NT2/D1 (cell line): ENCODE results near the gene DUS2.

ENCODE experiments used
- DNase-seq: peaks from one replicate; pipeline ENCODE4 v3.0.0-alpha.2; 2011; ENCODE audit warnings: low read depth, low spot score
- H3K27me3 ChIP-seq: 2 replicates; pipeline ENCODE4 v1.6.0; 2011; ENCODE audit warnings: mild to moderate bottlenecking; ENCODE audit not compliant: insufficient read length, insufficient read depth
- H3K36me3 ChIP-seq: 2 replicates; pipeline ENCODE4 v1.6.1; 2011; ENCODE audit warnings: mild to moderate bottlenecking, low read length, mixed read lengths; ENCODE audit not compliant: insufficient read depth, insufficient read length
- H3K4me1 ChIP-seq: 2 replicates; pipeline ENCODE4 v1.5.1; 2011; ENCODE audit not compliant: insufficient read depth, insufficient read length
- H3K4me3 ChIP-seq: 2 replicates; pipeline ENCODE4 v1.5.1; 2011; ENCODE audit warnings: low read depth; ENCODE audit not compliant: insufficient read length
- H3K9ac ChIP-seq: 2 replicates; pipeline ENCODE4 v1.6.0; 2011; ENCODE audit warnings: low read depth; ENCODE audit not compliant: insufficient read length
- H3K9me3 ChIP-seq: 2 replicates; pipeline ENCODE4 v1.5.1; 2011; ENCODE audit warnings: mild to moderate bottlenecking, low read length; ENCODE audit not compliant: insufficient read depth
- SUZ12 ChIP-seq: IDR thresholded peaks from 2 replicates; pipeline ENCODE4 v1.6.1; 2011; ENCODE audit not compliant: insufficient read length, insufficient read depth; ENCODE audit errors: extremely low read depth
- YY1 ChIP-seq: IDR thresholded peaks from 2 replicates; pipeline ENCODE4 v1.6.1; 2011; ENCODE audit not compliant: insufficient read length, insufficient read depth
- ZNF274 ChIP-seq: IDR thresholded peaks from 2 replicates; pipeline ENCODE4 v1.6.1; 2011; ENCODE audit warnings: mild to moderate bottlenecking, low read depth, low read length

DUS2 gene

DNA sequence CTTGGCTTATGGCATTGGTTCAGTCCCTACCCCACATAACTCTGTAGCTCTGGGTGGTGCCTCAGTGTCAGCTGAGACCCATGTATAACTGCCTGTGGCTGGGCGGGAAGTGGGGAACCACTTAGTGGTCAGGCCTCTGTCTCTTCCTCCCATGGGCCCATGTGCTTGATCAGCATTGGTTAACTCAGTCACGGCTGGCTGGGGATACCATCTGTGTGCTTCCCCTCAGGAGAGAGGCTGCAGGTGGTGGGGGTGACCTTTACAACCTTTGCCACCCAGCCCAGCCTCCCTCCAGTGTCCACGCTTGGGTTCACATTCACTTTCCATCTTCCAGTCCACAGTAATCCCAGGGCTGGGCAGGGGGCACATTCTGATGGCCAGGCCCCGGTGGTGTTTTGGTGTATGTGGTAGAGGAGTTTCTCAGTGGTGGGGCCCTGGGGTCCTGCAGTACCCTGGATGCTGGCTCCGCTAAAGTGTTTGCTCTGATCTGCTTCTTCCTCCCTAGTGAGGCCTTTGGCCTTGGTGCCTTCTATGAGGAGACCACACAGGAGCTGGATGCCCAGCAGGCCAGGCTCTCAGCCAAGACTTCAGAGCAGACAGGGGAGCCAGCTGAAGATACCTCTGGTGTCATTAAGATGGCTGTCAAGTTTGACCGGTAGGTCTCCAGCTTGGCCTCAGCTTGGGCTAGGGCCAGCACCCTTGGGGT, 51.9 kb downstream of the DUS2 start:
- Histone ChIP-seq H3K36me3 (peaks cover 88% of the 10 kb centered on the region), H3K9ac (no peak overlapping the region), H3K4me1 (peaks cover 3% of the 10 kb centered on the region), H3K4me3 (no peak overlapping the region), H3K9me3 (no peaks in the 10 kb centered on the region), H3K27me3 (no peaks in the 10 kb centered on the region)
- no peak for DNase-seq
- no peak for TF ChIP-seq SUZ12
- TF ChIP-seq ZNF274: no peak
- no peak for TF ChIP-seq YY1

DNA sequence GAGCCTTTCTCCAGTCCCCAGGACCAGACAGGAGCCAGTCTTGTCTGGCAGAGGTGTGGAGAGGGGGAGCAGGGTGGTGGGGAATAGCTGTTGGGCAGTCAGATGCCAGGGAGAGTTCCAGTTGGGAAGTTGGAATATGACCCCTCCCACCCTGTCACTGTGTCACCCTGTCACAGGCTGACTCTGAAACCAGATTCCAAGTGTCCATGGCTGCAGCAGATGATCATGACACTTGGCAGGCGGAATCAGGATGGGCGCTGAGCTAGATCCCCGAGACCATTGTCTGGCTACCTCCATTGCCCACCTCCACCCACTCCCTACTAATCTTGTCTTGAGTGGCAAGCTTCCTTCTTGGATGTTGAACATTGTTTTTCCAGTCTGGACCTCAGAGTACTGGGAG, 52.9 kb downstream of the DUS2 start:
- no peaks in the 10 kb centered on the region for H3K27me3 ChIP-seq
- no peak for DNase-seq
- H3K9ac ChIP-seq: no peak overlapping the region
- no peak overlapping the region for H3K4me3 ChIP-seq
- H3K36me3 ChIP-seq: peaks cover 83% of the 10 kb centered on the region
- no peaks in the 10 kb centered on the region for H3K9me3 ChIP-seq
- no peak for TF ChIP-seq SUZ12
- no peak for TF ChIP-seq ZNF274
- no peak for TF ChIP-seq YY1
- H3K4me1 ChIP-seq: peaks cover 3% of the 10 kb centered on the region

DNA sequence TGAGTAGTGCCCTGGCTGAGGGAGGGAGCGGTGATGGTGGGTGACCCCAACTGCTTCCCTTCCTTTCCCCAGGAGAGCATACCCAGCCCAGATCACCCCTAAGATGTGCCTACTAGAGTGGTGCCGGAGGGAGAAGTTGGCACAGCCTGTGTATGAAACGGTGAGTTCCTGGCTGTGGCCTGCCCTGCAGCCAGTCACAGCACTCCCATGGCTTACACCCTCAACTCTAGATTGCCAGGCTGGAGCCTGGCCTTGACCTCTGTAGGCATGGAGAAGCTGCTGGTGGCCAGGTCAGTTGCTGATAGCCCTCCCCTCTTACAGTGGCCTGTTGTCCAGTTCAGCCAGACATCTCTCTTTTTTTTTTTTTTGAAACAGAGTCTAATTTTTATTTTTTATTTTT, 53.5 kb downstream of the DUS2 start:
- H3K4me1 ChIP-seq: peaks cover 3% of the 10 kb centered on the region
- peaks cover 77% of the 10 kb centered on the region for H3K36me3 ChIP-seq
- no peak for TF ChIP-seq YY1
- TF ChIP-seq ZNF274: no peak
- no peak for TF ChIP-seq SUZ12
- no peaks in the 10 kb centered on the region for H3K9me3 ChIP-seq
- no peak overlapping the region for H3K4me3 ChIP-seq
- no peak for DNase-seq
- H3K9ac ChIP-seq: no peak overlapping the region
- H3K27me3 ChIP-seq: no peaks in the 10 kb centered on the region

DNA sequence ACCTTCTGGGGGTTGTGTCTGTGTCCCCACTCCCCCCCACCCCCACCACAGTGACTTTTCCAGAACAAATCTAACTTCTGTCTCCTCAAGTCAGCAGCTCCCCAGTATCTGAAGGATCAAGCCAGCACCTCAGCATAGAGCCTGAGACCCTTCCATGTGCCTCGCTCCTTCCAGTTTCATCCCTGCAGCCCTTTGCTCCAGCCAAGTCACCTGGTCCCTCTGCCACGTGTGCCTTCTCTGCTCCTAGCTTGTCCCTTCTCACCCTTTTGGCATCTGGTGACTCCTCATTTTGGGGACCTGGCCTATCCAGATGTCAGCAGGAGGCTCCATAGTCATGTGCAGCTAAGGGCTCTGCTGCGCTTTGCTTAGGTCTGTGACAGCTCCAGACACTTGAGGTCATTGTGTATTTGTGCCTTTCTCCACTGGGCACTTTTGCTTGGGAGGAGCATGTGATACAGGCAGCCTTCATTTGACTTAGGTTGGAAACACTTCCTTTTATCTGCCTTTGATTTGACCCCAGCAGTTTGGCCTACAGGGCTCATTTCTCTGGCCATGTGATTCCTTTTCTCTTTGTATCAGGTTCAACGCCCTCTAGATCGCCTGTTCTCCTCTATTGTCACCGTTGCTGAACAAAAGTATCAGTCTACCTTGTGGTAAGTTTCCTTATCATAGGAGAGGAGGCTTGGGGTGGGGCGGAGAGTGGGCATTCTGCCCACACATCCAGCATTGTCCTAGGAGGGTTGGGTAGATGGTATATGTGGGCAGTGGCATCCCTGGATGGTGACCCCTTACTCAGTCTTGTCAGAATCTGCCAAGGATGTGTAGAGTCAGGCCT, 55.0 kb downstream of the DUS2 start:
- Histone ChIP-seq H3K36me3 (peaks cover 62% of the 10 kb centered on the region), H3K4me3 (no peak overlapping the region), H3K9me3 (no peaks in the 10 kb centered on the region), H3K27me3 (no peaks in the 10 kb centered on the region), H3K9ac (no peak overlapping the region), H3K4me1 (peaks cover 7% of the 10 kb centered on the region)
- TF ChIP-seq YY1: no peak
- no peak for TF ChIP-seq ZNF274
- no peak for TF ChIP-seq SUZ12
- DNase-seq: no peak

DNA sequence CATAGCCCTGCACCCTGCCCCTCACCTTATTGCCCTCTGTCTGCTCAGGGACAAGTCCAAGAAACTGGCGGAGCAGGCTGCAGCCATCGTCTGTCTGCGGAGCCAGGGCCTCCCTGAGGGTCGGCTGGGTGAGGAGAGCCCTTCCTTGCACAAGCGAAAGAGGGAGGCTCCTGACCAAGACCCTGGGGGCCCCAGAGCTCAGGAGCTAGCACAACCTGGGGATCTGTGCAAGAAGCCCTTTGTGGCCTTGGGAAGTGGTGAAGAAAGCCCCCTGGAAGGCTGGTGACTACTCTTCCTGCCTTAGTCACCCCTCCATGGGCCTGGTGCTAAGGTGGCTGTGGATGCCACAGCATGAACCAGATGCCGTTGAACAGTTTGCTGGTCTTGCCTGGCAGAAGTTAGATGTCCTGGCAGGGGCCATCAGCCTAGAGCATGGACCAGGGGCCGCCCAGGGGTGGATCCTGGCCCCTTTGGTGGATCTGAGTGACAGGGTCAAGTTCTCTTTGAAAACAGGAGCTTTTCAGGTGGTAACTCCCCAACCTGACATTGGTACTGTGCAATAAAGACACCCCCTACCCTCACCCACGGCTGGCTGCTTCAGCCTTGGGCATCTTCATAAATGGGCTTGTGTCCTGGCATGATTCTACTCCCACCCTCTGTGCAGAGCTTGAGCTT, 55.8 kb downstream of the DUS2 start:
- Histone ChIP-seq H3K9ac (no peak overlapping the region), H3K9me3 (no peaks in the 10 kb centered on the region), H3K4me3 (no peak overlapping the region), H3K4me1 (peaks cover 13% of the 10 kb centered on the region), H3K36me3 (peaks cover 57% of the 10 kb centered on the region), H3K27me3 (no peaks in the 10 kb centered on the region)
- TF ChIP-seq SUZ12 (no peak), ZNF274 (no peak), YY1 (no peak)
- DNase-seq: no peak

DNA sequence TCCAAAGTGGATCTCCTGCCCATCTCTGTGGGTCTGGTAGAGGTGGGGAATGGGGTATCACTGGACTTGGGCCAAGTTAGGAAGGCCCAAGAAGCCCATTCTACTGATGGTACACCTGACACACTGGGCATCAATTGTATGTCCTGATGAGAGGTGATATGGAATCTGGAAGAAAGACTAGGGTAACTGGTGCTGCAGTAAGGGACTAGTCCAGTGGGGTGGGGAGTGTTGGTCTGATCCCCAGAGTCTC, 56.2 kb downstream of the DUS2 start:
- no peak for DNase-seq
- H3K9ac ChIP-seq: peak overlapping the region; percentile 46
- H3K36me3 ChIP-seq: peaks cover 52% of the 10 kb centered on the region
- no peaks in the 10 kb centered on the region for H3K9me3 ChIP-seq
- TF ChIP-seq SUZ12 (no peak), ZNF274 (no peak), YY1 (no peak)
- H3K4me3 ChIP-seq: no peak overlapping the region
- H3K27me3 ChIP-seq: no peaks in the 10 kb centered on the region
- peaks cover 13% of the 10 kb centered on the region for H3K4me1 ChIP-seq

DNA sequence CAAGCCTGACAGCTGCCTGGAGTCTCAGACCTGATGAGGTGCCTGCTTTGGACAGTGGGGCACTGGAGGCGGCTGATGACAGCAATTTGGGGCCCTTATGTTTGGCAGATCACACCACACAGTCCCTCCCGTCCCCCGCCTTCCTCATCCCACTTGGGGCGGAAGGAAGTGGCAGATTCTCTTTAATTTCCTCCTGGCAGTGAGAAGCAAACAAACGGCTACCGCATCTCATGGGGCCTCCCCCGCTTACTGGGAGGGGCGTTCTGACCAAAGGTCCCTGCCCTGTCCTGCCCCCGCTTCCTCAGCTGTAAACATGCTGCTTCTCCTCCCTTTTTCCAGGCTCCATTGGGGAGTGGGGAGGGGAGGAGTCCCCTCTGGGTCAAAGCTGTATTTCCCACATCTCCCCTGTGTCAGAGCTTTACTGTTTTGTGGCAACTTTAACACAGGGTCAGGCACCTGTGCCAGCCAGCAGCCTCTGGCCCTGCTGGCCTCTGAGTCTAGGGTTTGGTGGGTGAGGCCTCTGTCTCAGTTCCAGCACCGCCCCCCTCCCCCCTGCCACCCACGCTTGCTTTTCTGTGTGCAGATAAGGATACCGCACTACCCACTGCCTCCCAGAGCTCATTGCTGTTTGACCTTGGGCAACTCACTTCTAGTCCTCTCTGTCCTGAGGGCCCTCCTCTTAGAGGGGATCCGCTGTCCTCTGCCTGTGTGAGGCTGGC, 56.7 kb downstream of the DUS2 start:
- peaks cover 13% of the 10 kb centered on the region for H3K4me1 ChIP-seq
- peak overlapping the region; percentile 46 for H3K9ac ChIP-seq
- H3K4me3 ChIP-seq: no peak overlapping the region
- H3K9me3 ChIP-seq: no peaks in the 10 kb centered on the region
- H3K27me3 ChIP-seq: no peaks in the 10 kb centered on the region
- H3K36me3 ChIP-seq: peaks cover 47% of the 10 kb centered on the region
- no peak for TF ChIP-seq YY1
- TF ChIP-seq ZNF274: no peak
- no peak for TF ChIP-seq SUZ12
- no peak for DNase-seq
